ENCODE results near the gene KANSL1. TPM values are rescaled to one million over a fixed set of nuclear protein-coding genes. Genes with fewer than 3 reads are reported as not detected.
"Not testable (repeated sequence)": the region's sequence is repeated elsewhere in the genome, so short reads cannot be mapped to it uniquely, and the experiment has no call there.

Gene KANSL1
- total and polyA plus RNA-seq, 2 donors (not counting 1 experiment from before 2014, with no cell fraction given), result 8.4 to 78.6 TPM

- no peak for DNase-seq (ENCODE audit: low read depth in 2 of 2)
- Histone ChIP-seq H4K20me1 (ENCODE audit: control insufficient read depth, extremely low read depth, insufficient read depth, low read length) (peaks cover 22% of the 10 kb centered on the region), H3K4me2 (ENCODE audit: extremely low read depth, insufficient read depth, low read length) (no peak overlapping the region), H2AFZ (ENCODE audit: low read length) (no peak overlapping the region), H3K27ac (ENCODE audit: insufficient read depth, low read length) (no peak overlapping the region), H3K4me1 (ENCODE audit: control insufficient read depth, extremely low read depth, insufficient read depth, low read length) (peaks cover 3% of the 10 kb centered on the region), H3K4me3 (replicated peaks in 1 of 4; ENCODE audit: control extremely low read depth in 1 of 4, insufficient read depth in 1 of 4, low read depth in 3 of 4, low read length in 4 of 4) (no peak overlapping the region), H3K79me2 (ENCODE audit: control insufficient read depth, insufficient read depth, low read length) (peaks cover 99% of the 10 kb centered on the region), H3K36me3 (ENCODE audit: control insufficient read depth, insufficient read depth, low read length) (no peaks in the 10 kb centered on the region), H3K27me3 (ENCODE audit: control insufficient read depth, insufficient read depth, low read length) (no peaks in the 10 kb centered on the region), H3K9ac (ENCODE audit: insufficient read depth, low read length) (no peak overlapping the region), H3K9me3 (ENCODE audit: control insufficient read depth, insufficient read depth, low read depth, low read length) (no peaks in the 10 kb centered on the region)
- TF ChIP-seq EZH2 (IDR thresholded peaks at IDR 0.05; ENCODE audit: low read length, missing control alignments), result no peak
- TF ChIP-seq, protein P1, sequence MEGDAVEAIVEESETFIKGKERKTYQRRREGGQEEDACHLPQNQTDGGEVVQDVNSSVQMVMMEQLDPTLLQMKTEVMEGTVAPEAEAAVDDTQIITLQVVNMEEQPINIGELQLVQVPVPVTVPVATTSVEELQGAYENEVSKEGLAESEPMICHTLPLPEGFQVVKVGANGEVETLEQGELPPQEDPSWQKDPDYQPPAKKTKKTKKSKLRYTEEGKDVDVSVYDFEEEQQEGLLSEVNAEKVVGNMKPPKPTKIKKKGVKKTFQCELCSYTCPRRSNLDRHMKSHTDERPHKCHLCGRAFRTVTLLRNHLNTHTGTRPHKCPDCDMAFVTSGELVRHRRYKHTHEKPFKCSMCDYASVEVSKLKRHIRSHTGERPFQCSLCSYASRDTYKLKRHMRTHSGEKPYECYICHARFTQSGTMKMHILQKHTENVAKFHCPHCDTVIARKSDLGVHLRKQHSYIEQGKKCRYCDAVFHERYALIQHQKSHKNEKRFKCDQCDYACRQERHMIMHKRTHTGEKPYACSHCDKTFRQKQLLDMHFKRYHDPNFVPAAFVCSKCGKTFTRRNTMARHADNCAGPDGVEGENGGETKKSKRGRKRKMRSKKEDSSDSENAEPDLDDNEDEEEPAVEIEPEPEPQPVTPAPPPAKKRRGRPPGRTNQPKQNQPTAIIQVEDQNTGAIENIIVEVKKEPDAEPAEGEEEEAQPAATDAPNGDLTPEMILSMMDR (conservative IDR thresholded peaks at IDR 0.05 in 1 of 2, IDR thresholded peaks at IDR 0.05 in 1 of 2; ENCODE audit: low read depth in 1 of 2, low read length in 2 of 2), result no peak
These were observed 10.3 kb downstream of the KANSL1 start for GRCh38 chr17:46182961-46183360.

- no peak overlapping the region for H3K4me3 ChIP-seq (replicated peaks in 1 of 4; ENCODE audit: control extremely low read depth in 1 of 4, insufficient read depth in 1 of 4, low read depth in 3 of 4, low read length in 4 of 4)
- no peaks in the 10 kb centered on the region for H3K27me3 ChIP-seq (ENCODE audit: control insufficient read depth, insufficient read depth, low read length)
- no peak overlapping the region for H3K27ac ChIP-seq (ENCODE audit: insufficient read depth, low read length)
- H4K20me1 ChIP-seq (ENCODE audit: control insufficient read depth, extremely low read depth, insufficient read depth, low read length), result peaks cover 22% of the 10 kb centered on the region
- no peak for TF ChIP-seq EZH2 (IDR thresholded peaks at IDR 0.05; ENCODE audit: low read length, missing control alignments)
- TF ChIP-seq, protein P1 (conservative IDR thresholded peaks at IDR 0.05 in 1 of 2, IDR thresholded peaks at IDR 0.05 in 1 of 2; ENCODE audit: low read depth in 1 of 2, low read length in 2 of 2), result no peak
- H3K79me2 ChIP-seq (ENCODE audit: control insufficient read depth, insufficient read depth, low read length), result peaks cover 99% of the 10 kb centered on the region
- DNase-seq (ENCODE audit: low read depth in 2 of 2), result no peak
- no peak overlapping the region for H3K9ac ChIP-seq (ENCODE audit: insufficient read depth, low read length)
- no peak overlapping the region for H2AFZ ChIP-seq (ENCODE audit: low read length)
- H3K9me3 ChIP-seq (ENCODE audit: control insufficient read depth, insufficient read depth, low read depth, low read length), result no peaks in the 10 kb centered on the region
- H3K4me2 ChIP-seq (ENCODE audit: extremely low read depth, insufficient read depth, low read length), result no peak overlapping the region
- peaks cover 3% of the 10 kb centered on the region for H3K4me1 ChIP-seq (ENCODE audit: control insufficient read depth, extremely low read depth, insufficient read depth, low read length)
- H3K36me3 ChIP-seq (ENCODE audit: control insufficient read depth, insufficient read depth, low read length), result no peaks in the 10 kb centered on the region
These were observed 11.3 kb downstream of the KANSL1 start for GRCh38 chr17:46181940-46182339.

DNA sequence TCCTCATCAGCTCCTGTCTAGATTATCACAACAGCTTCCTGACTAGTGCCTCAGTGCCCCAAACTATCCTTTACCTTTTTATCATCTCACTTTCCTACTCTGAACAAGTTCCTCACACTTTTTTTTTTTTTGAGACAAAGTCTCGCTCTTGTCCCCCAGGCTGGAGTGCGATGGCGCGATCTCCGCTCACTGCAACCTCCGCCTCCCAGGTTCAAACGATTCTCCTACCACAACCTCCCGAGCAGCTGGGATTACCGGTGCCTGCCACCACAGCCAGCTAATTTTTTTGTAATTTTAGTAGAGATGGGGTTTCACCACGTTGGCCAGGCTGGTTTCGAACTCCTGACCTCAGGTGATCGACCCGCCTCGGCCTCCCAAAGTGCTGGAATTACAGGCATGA lies 11.9 kb downstream of the KANSL1 start:
- H3K4me3 ChIP-seq (replicated peaks in 1 of 4; ENCODE audit: control extremely low read depth in 1 of 4, insufficient read depth in 1 of 4, low read depth in 3 of 4, low read length in 4 of 4); H3K9me3 ChIP-seq (ENCODE audit: control insufficient read depth, insufficient read depth, low read depth, low read length); H3K27ac ChIP-seq (ENCODE audit: insufficient read depth, low read length); DNase-seq (ENCODE audit: low read depth in 2 of 2); H2AFZ ChIP-seq (ENCODE audit: low read length); H3K4me2 ChIP-seq (ENCODE audit: extremely low read depth, insufficient read depth, low read length); H3K27me3 ChIP-seq (ENCODE audit: control insufficient read depth, insufficient read depth, low read length); H3K4me1 ChIP-seq (ENCODE audit: control insufficient read depth, extremely low read depth, insufficient read depth, low read length); H3K9ac ChIP-seq (ENCODE audit: insufficient read depth, low read length); H3K36me3 ChIP-seq (ENCODE audit: control insufficient read depth, insufficient read depth, low read length): not testable (repeated sequence)
- H3K79me2 ChIP-seq (ENCODE audit: control insufficient read depth, insufficient read depth, low read length), result peaks cover 99% of the 10 kb centered on the region
- peaks cover 20% of the 10 kb centered on the region for H4K20me1 ChIP-seq (ENCODE audit: control insufficient read depth, extremely low read depth, insufficient read depth, low read length)

Data from fibroblast of lung (primary cell).